Glomerular visceral epithelial cell (primary cell): Measurements from ENCODE around the gene PEX6.
A peak's percentile ranks its signal among the peaks of the same experiment; 100 is the strongest.

Source experiments
- DNase-seq: peaks from one replicate; pipeline ENCODE4 v3.0.0-alpha.2; 2016; ENCODE audit errors: extremely low spot score

Gene PEX6, protein sequence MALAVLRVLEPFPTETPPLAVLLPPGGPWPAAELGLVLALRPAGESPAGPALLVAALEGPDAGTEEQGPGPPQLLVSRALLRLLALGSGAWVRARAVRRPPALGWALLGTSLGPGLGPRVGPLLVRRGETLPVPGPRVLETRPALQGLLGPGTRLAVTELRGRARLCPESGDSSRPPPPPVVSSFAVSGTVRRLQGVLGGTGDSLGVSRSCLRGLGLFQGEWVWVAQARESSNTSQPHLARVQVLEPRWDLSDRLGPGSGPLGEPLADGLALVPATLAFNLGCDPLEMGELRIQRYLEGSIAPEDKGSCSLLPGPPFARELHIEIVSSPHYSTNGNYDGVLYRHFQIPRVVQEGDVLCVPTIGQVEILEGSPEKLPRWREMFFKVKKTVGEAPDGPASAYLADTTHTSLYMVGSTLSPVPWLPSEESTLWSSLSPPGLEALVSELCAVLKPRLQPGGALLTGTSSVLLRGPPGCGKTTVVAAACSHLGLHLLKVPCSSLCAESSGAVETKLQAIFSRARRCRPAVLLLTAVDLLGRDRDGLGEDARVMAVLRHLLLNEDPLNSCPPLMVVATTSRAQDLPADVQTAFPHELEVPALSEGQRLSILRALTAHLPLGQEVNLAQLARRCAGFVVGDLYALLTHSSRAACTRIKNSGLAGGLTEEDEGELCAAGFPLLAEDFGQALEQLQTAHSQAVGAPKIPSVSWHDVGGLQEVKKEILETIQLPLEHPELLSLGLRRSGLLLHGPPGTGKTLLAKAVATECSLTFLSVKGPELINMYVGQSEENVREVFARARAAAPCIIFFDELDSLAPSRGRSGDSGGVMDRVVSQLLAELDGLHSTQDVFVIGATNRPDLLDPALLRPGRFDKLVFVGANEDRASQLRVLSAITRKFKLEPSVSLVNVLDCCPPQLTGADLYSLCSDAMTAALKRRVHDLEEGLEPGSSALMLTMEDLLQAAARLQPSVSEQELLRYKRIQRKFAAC

GRCh38 chr6:42978839-42979522 lies at the start of gene PEX6:
PEX6 (minus strand) TSS chr6:42979181; CDS start chr6:42979150, 31 bp downstream.
- peak; percentile 88 for DNase-seq

GRCh38 chr6:43026365-43026764 lies 47.4 kb upstream of the PEX6 start:
- DNase-seq: no peak

DNA sequence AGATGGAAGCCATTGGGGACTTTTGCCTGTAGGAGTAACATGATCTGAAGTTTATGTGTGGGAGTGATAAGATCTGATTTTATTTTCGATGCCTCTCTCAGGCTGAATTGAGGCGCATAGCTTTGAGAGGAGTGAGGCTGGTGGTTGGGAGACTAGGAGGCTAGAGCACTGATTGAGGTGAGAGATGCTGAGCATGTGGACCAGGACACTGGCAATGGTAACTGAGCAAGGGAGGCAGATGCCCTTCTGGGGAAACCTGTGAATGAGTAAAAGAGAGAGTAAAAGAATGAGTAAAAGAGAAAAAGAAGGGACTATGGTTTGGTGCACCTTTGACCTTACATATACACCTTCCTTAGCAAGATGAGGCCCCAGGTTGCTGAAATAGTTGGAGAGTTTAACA lies 45.5 kb upstream of the PEX6 start:
- no peak for DNase-seq

- DNase-seq: peak; percentile 75
Observed at GRCh38 chr6:43021270-43022047, 42.5 kb upstream of the PEX6 start, which contains the start of gene RRP36. RRP36 (plus strand) TSS chr6:43021623; CDS start chr6:43021655, 32 bp downstream.

DNA sequence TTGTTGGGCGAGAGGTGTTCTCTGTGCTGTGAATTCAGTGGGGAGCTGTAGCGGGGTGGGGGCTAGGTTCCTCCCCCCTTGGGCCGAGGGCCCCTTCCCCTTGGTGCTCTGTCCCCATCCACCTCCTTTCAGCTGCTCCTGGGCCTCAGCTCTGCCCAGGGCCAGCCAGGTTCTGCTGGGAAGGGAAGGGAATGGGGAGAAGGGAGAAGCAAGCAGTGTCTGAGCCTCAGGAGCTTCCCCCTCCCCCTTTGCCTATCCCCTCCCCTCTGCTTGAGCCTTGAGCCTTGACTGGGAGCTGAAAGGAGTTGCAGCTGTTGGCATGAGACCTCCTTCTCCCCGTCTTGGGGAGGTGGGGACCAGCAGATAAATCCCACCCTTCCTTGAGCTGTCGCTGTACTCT lies 41.9 kb upstream of the PEX6 start:
- DNase-seq: peak; percentile 20

DNA sequence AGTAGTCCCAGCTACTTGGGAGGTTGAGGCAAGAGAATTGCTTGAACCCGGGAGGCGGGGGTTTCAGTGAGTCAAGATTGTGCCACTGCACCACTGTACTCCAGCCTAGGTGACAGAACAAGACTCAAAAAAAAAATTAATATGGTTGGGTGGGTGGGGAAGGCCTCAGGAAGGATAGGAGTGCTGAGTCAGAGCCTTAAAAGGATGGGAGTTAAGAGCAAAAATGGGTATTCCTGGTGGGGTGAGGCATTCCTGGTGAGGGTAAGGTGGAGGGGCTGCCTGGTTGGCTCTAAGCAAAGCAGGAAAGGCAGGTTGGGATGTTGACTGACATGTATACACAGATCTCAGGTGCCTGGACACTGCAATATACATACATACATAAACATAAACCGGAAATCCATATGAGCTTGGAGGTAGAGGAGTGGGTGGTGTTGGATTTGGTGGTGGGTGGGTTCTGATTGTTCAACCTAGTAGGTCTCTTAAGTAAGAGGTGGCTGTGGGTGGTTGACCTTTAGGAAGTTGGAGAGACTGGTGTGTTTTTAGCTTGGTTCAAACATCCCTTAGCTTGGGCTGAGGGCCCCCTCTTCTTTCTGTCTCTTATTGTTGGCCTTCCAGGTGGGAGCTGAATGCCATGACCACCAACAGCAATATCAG lies 41.2 kb upstream of the PEX6 start:
- no peak for DNase-seq

DNA sequence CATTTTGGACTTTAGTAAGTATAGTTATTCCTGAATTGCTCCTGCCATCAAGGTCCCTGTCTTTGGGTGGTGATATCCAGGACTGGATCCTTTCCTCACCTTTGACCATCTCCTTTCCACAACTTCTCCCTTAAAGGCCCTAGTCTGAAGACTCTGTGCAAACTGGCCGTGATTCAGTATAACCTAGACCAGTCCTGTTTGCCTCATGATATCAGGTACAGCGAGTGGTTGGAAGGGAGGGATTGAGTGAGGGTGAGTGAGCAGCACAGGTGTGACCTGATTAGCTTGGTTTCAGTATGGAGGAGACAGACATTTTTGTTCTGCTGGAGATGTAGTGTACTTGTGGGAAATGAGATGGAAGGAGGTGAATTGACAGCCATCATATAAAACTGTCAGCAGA lies 40.2 kb upstream of the PEX6 start:
- no peak for DNase-seq

- DNase-seq: no peak
Observed at GRCh38 chr6:43016943-43017334, 38.0 kb upstream of the PEX6 start.

GRCh38 chr6:43016176-43016942 lies 37.4 kb upstream of the PEX6 start:
- DNase-seq: no peak

DNA sequence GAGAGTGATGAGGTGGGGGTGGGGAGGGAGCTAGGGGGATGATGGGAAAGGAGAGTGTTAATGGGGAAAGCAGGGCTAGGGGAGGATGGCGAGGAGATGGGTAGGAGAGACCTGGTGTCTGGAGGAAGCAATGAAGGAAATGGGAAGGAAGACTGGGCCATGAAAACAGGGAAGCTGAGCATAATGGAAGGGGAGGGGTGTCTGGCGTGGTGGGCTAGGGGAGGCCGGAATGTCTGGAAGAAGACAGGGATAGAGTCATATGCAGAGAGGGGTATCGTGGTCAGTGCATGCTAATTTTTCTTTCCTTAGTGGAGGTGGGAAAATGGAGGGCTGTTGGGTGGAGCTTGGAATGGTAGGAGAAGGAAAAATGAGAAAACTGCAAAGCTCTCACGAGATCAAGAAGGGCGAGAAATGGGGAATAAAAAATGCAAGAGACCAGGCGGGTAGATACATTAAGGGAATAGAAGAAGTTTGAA lies 35.5 kb upstream of the PEX6 start:
- no peak for DNase-seq

DNA sequence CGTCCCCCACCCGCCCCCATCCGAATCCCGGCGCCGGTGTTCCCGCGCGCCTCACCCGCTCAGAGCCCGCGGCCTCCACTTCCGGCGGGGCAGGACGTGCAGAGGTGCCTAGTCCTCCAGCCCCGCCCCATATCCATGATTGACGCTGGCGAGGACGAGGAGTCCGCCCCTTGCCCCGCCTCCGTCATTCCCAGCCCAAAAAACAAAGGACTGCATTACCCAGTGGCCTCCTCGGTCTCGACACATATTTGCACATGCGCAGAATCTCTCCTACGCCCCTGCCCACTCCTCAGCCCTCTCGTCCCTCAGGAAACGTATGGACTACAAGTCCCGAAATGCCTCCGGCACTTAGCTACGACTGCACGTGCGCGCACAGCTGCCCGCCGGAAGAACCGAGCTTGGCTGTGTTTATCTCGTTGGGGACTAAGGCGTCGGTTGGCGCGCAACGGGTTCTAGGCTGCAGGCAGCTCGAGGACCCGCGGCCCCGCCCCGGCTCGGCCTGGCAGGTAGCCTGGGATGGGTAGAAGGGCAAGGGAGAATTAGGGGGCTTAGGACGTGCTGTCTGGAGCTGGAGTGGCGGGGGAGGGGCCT lies 35.0 kb upstream of the PEX6 start, which contains the start of the genes KLHDC3 and MEA1:
KLHDC3 (plus strand) TSS at position 407 of the 591 bp plus-strand sequence. CDS start 2,944 bp downstream, outside the sequence.
MEA1 (minus strand) TSS at position 104 of the 591 bp plus-strand sequence. CDS start 133 bp downstream, outside the sequence.
- peak; percentile 100 for DNase-seq

DNA sequence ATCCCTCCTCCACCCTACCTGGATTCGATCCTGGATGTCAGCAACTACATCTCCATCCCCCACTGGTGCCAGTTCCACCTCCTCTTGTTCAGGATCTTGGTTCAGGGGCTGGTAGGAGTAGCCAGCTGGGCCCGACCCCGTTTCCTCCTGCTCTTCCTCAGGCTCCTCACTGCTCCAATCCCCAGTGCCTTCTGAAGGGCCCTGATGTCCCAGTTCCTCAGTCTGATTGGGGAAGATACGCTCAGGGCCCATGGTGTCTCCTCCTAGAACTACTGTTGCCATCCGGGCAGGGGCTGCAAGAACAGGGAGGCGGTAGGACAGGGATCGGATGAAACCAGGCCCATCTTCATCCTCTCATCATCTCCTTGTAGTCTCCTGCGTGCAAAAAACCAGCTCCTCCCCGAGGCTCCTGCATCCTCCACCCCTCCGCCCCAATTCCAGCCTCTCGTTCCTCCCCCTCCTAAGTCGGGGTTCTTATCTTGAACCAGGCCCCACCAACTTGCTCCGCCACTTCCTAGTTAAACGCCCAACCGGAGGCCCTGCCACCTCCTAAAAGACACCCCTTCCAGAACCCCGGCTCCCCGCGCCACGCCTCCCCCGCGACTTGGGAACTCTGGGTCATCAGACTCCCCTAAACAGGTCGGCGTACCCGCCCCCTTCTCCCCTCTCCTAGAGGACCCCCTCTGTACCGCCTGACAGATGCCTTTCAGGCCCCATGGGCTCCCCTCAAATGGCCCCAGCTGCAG lies 34.3 kb upstream of the PEX6 start:
- DNase-seq: peak; percentile 52

DNA sequence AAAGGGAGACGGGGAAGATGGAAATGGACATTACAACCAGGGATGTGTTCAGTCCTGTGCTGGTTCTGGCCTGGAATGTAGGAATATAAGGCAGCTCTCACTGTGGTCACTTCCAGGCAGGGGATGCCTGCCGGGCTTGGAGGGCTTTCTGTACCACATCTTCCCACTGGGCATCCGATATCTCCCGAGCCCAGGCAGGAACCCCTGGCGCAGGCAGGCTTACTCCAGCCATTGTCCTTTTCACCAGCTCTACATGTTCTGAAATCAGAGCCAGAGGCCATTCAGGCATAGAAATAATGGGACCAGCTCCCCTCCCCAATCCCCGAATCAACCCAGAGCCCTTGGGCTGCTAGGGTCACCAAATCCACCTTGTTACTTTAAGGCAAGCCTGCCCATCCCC lies 33.4 kb upstream of the PEX6 start:
- no peak for DNase-seq

- no peak for DNase-seq
Observed at GRCh38 chr6:43011207-43011606, 32.2 kb upstream of the PEX6 start.

DNA sequence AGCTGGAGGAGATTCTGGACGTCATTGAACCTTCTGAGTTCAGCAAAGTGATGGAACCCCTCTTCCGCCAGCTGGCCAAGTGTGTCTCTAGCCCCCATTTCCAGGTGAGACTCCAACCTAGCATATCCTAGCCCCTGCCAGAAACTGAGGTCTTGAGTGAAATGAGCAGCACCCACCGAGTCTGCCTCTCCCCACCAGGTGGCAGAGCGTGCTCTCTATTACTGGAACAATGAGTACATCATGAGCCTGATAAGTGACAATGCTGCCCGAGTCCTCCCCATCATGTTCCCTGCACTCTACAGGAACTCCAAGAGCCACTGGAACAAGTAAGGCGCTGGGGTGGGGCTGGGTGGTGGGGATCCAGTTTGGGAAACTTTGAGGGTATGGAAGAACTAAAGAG lies 30.1 kb upstream of the PEX6 start:
- peak; percentile 36 for DNase-seq

- no peak for DNase-seq
Observed at GRCh38 chr6:43007126-43007525, 28.1 kb upstream of the PEX6 start.

GRCh38 chr6:43006251-43006650 lies 27.3 kb upstream of the PEX6 start:
- DNase-seq: no peak

GRCh38 chr6:43005844-43006243 lies 26.9 kb upstream of the PEX6 start:
- no peak for DNase-seq
